GM23338 (cell line): ENCODE measurements around the gene MKRN2. TPM values are rescaled to one million over a fixed set of nuclear protein-coding genes. Genes with fewer than 3 reads are reported as not detected.

ENCODE experiments used
- ATAC-seq: fragments of 200-7000 bp; cut with Tn5 transposase; 3 replicates; pipeline ENCODE4 v1.9.1; 2020
- DNase-seq: peaks from one replicate; pipeline ENCODE4 v3.0.0-alpha.2; 2015; ENCODE audit warnings: low spot score
- H2AFZ ChIP-seq: fragments of 200-600 bp; sonication (generic); 2 replicates; pipeline ENCODE4 v1.8.0; 2016; ENCODE audit warnings: antibody characterized with exemption, mild to moderate bottlenecking, moderate library complexity
- H3F3A ChIP-seq: fragments of 200-600 bp; sonication (generic); replicated peaks from 2 replicates; pipeline ENCODE4 v1.8.0; 2017; ENCODE audit warnings: antibody characterized with exemption, mixed run types, low read depth
- H3K27ac ChIP-seq: fragments of 200-600 bp; sonication (generic); 2 replicates; pipeline ENCODE4 v1.6.1; 2016; ENCODE audit warnings: low read depth
- H3K27me3 ChIP-seq: fragments of 200-600 bp; sonication (generic); 2 replicates; pipeline ENCODE4 v1.8.0; 2016; ENCODE audit warnings: mild to moderate bottlenecking, mixed run types, moderate library complexity; ENCODE audit not compliant: insufficient read depth
- H3K36me3 ChIP-seq: fragments of 200-600 bp; sonication (generic); 2 replicates; pipeline ENCODE4 v1.8.0; 2016; ENCODE audit warnings: mild to moderate bottlenecking; ENCODE audit not compliant: insufficient read depth
- H3K4me1 ChIP-seq: fragments of 200-600 bp; sonication (generic); 2 replicates; pipeline ENCODE4 v1.8.0; 2016; ENCODE audit warnings: mild to moderate bottlenecking, moderate library complexity; ENCODE audit not compliant: insufficient read depth
- H3K4me2 ChIP-seq: fragments of 200-600 bp; sonication (generic); 2 replicates; pipeline ENCODE4 v1.7.1; 2017; ENCODE audit warnings: mixed run types
- H3K4me3 ChIP-seq: fragments of 200-600 bp; sonication (generic); 2 replicates; pipeline ENCODE4 v1.6.1; 2016; ENCODE audit warnings: mixed run types
- H3K79me2 ChIP-seq: fragments of 200-600 bp; sonication (generic); replicated peaks from 2 replicates; pipeline ENCODE4 v1.8.0; 2017; ENCODE audit warnings: mild to moderate bottlenecking; ENCODE audit not compliant: insufficient read depth
- H3K9me2 ChIP-seq: fragments of 200-600 bp; sonication (generic); 2 replicates; pipeline ENCODE4 v1.8.0; 2017; ENCODE audit not compliant: insufficient read depth
- H4K20me1 ChIP-seq: fragments of 200-600 bp; sonication (generic); replicated peaks from 2 replicates; pipeline ENCODE4 v1.8.0; 2017; ENCODE audit warnings: mild to moderate bottlenecking; ENCODE audit not compliant: insufficient read depth
- H3K27ac Mint-ChIP-seq: 2 replicates; pipeline ENCODE4 v1.8.0; 2020; ENCODE audit warnings: inconsistent platforms, mild to moderate bottlenecking, moderate library complexity, mixed read lengths
- H3K27me3 Mint-ChIP-seq: 3 replicates; pipeline ENCODE4 v1.8.0; 2022; ENCODE audit warnings: low read depth, mild to moderate bottlenecking, moderate library complexity, mixed read lengths, inconsistent platforms; ENCODE audit not compliant: insufficient read depth, poor library complexity
- H3K36me3 Mint-ChIP-seq: 3 replicates; pipeline ENCODE4 v1.8.0; 2021; ENCODE audit warnings: low read depth, mild to moderate bottlenecking, inconsistent platforms, moderate library complexity, mixed read lengths
- H3K4me1 Mint-ChIP-seq: 3 replicates; pipeline ENCODE4 v1.8.0; 2020; ENCODE audit warnings: mild to moderate bottlenecking, inconsistent platforms, mixed read lengths
- H3K4me3 Mint-ChIP-seq: 3 replicates; pipeline ENCODE4 v1.8.0; 2021; ENCODE audit warnings: moderate library complexity, mild to moderate bottlenecking, inconsistent platforms, mixed read lengths
- H3K9me3 Mint-ChIP-seq: 3 replicates; pipeline ENCODE4 v1.8.0; 2020; ENCODE audit warnings: moderate library complexity, mild to moderate bottlenecking, inconsistent platforms, mixed read lengths
- CREB1 ChIP-seq: fragments of 250-450 bp; sonication (Bioruptor Pico); IDR thresholded peaks from 2 replicates; pipeline ENCODE4 v1.5.0; 2020; ENCODE audit warnings: low read depth, mild to moderate bottlenecking, moderate library complexity
- CTCF ChIP-seq, 2 experiments: fragments of 200-600 bp in 1 of 2; sonication (generic) in 1 of 2; conservative IDR thresholded peaks; 2 replicates each; pipeline versions ENCODE4 v1.5.1 to v1.6.1; 2016 to 2017; ENCODE audit warnings: antibody characterized with exemption in 2 of 2, low read depth in 2 of 2, mild to moderate bottlenecking in 2 of 2, moderate library complexity in 1 of 2
- ETS1 ChIP-seq: IDR thresholded peaks from 2 replicates; pipeline ENCODE4 v1.6.1; 2016; ENCODE audit warnings: antibody characterized with exemption
- EZH2 ChIP-seq: fragments of 200-600 bp; sonication (generic); IDR thresholded peaks from one replicate; pipeline ENCODE4 v1.8.0; 2017; ENCODE audit warnings: antibody characterized with exemption, mild to moderate bottlenecking, low read depth; ENCODE audit not compliant: unreplicated experiment
- EZH2phosphoT487 ChIP-seq: fragments of 200-600 bp; sonication (generic); IDR thresholded peaks from one replicate; pipeline ENCODE4 v1.8.1; 2018; ENCODE audit warnings: antibody characterized with exemption; ENCODE audit not compliant: unreplicated experiment
- JUNB ChIP-seq: IDR thresholded peaks from one replicate; pipeline ENCODE4 v1.6.1; 2016; ENCODE audit warnings: antibody characterized with exemption; ENCODE audit not compliant: unreplicated experiment
- NANOG ChIP-seq: IDR thresholded peaks from 2 replicates; pipeline ENCODE4 v1.6.1; 2016; ENCODE audit warnings: antibody characterized with exemption, borderline replicate concordance
- POLR2AphosphoS5 ChIP-seq: IDR thresholded peaks from 2 replicates; pipeline ENCODE4 v1.6.1; 2016; ENCODE audit warnings: antibody characterized with exemption, low read depth
- REST ChIP-seq: IDR thresholded peaks from one replicate; pipeline ENCODE4 v1.6.1; 2018; ENCODE audit warnings: antibody characterized with exemption; ENCODE audit not compliant: unreplicated experiment
- STAT1 ChIP-seq: IDR thresholded peaks from one replicate; pipeline ENCODE4 v1.6.1; 2016; ENCODE audit warnings: antibody characterized with exemption; ENCODE audit not compliant: unreplicated experiment
- ZNF114 ChIP-seq: fragments of 250-450 bp; sonication (Bioruptor Pico); IDR thresholded peaks from 2 replicates; pipeline ENCODE4 v1.5.0; 2020; ENCODE audit warnings: mild to moderate bottlenecking, moderate library complexity
- ZNF331 ChIP-seq: fragments of 250-450 bp; sonication (Bioruptor Pico); IDR thresholded peaks from 2 replicates; pipeline ENCODE4 v1.5.0; 2020; ENCODE audit warnings: low read depth, mild to moderate bottlenecking, moderate library complexity
- ZNF462 ChIP-seq: fragments of 250-450 bp; sonication (Bioruptor Pico); IDR thresholded peaks from 2 replicates; pipeline ENCODE4 v1.5.0; 2020; ENCODE audit warnings: mild to moderate bottlenecking, moderate library complexity
- long read RNA-seq: library from polyadenylated mRNA; unstranded; transcript quantifications from one replicate; pipeline ENCODE4 v2.0.0, GENCODE V29; 2020; ENCODE audit not compliant: unreplicated experiment
- polyA plus RNA-seq: library from polyadenylated mRNA; unstranded; fragments of >200 nt; fragmentation: Nextera tagmentation; extraction: Ambion mirVana; gene quantifications from 2 replicates; pipeline ENCODE4 v1.2.1, GENCODE V29; 2016
- total RNA-seq: library from RNA; depleted of rRNA; stranded (reverse); fragments of >200 nt; shearing (Covaris generic); gene quantifications from 2 replicates; pipeline ENCODE4 v1.2.3, GENCODE V29; 2014; rRNA removed

MKRN2 gene
- total RNA-seq (21.6 and 24.6 TPM in 2 replicates), polyA plus RNA-seq (9.1 and 11.4 TPM in 2 replicates)
- long read RNA-seq, transcript MKRN2-201 (8 exons, 2,848 nt): major isoform, 22 of 25 reads
- long read RNA-seq, partial matches to known transcripts: 1 of 25 reads
- long read RNA-seq, other reads (novel, unspliced or antisense): 1 of 25 reads

- no peaks in the 10 kb centered on the region for H3K9me3 Mint-ChIP-seq
- peak within 1 kb of the TSS; percentile 93 for H3K27ac Mint-ChIP-seq
- peak; percentile 94 for ATAC-seq
- Histone ChIP-seq H3K4me1 (peaks cover 30% of the 10 kb centered on the region), H3K36me3 (no peaks in the 10 kb centered on the region), H3F3A (peaks cover 4% of the 10 kb centered on the region; the same call in 1 of the 2 replicates), H3K9me2 (no peaks in the 10 kb centered on the region), H3K4me2 (peak within 1 kb of the TSS; percentile 97), H3K79me2 (peaks cover 48% of the 10 kb centered on the region), H3K27me3 (peaks cover 17% of the 10 kb centered on the region), H3K4me3 (peak within 1 kb of the TSS; percentile 64), H3K27ac (peak within 1 kb of the TSS; percentile 97), H2AFZ (peak within 1 kb of the TSS; percentile 99), H4K20me1 (peaks cover 35% of the 10 kb centered on the region)
- TF ChIP-seq ZNF462 (no peak), POLR2AphosphoS5 (peak; percentile 97), ETS1 (peak; percentile 66; the same call in 1 of the 2 replicates), NANOG (no peak), JUNB (no peak), REST (peak; percentile 13), EZH2phosphoT487 (no peak), ZNF114 (CRISPR knock-in tag) (peak; percentile 23; the same call in 1 of the 2 replicates), STAT1 (no peak), CREB1 (CRISPR knock-in tag) (peak; percentile 91), ZNF331 (CRISPR knock-in tag) (no peak), EZH2 (no peak), CTCF (conservative IDR thresholded peaks at IDR 0.05; ENCODE audit: low read depth in 2 of 2) (no peak)
- peak within 1 kb of the TSS; percentile 82 for H3K4me3 Mint-ChIP-seq
- H3K4me1 Mint-ChIP-seq: peaks cover 29% of the 10 kb centered on the region
- no peaks in the 10 kb centered on the region for H3K27me3 Mint-ChIP-seq
- peak; percentile 91 for DNase-seq
- H3K36me3 Mint-ChIP-seq: peaks cover 3% of the 10 kb centered on the region; the same call in 1 of the 3 replicates
These were observed at the start of gene MKRN2 for GRCh38 chr3:12556690-12557472. Gene MKRN2, plus strand, starts transcription at chr3:12557087. Its CDS starts 64 bp downstream, at chr3:12557151.
